HUES48 (cell line): ENCODE data around the gene IQCB1.
A peak's percentile ranks its signal among the peaks of the same experiment; 100 is the strongest.

Source experiments
- H3K27ac ChIP-seq: one replicate; pipeline ENCODE4 v1.7.0; 2013; ENCODE audit warnings: low read depth, low read length, inconsistent platforms
- H3K27me3 ChIP-seq: 2 replicates; pipeline ENCODE4 v1.6.1; 2013; ENCODE audit warnings: mild to moderate bottlenecking, low read length; ENCODE audit not compliant: control insufficient read depth, insufficient read depth
- H3K36me3 ChIP-seq: 2 replicates; pipeline ENCODE4 v1.6.1; 2013; ENCODE audit warnings: low read length; ENCODE audit not compliant: control insufficient read depth, insufficient read depth
- H3K4me1 ChIP-seq: 2 replicates; pipeline ENCODE4 v1.6.1; 2013; ENCODE audit warnings: mild to moderate bottlenecking, low read length; ENCODE audit not compliant: control insufficient read depth, insufficient read depth
- H3K4me3 ChIP-seq: 2 replicates; pipeline ENCODE4 v1.5.1; 2013; ENCODE audit warnings: mild to moderate bottlenecking, low read depth, low read length
- H3K9ac ChIP-seq: 2 replicates; pipeline ENCODE4 v1.6.1; 2013; ENCODE audit warnings: mild to moderate bottlenecking, low read depth, low read length, moderate library complexity
- H3K9me3 ChIP-seq: 2 replicates; pipeline ENCODE4 v1.6.1; 2013; ENCODE audit warnings: low read length; ENCODE audit not compliant: control insufficient read depth, insufficient read depth

The IQCB1 gene

DNA sequence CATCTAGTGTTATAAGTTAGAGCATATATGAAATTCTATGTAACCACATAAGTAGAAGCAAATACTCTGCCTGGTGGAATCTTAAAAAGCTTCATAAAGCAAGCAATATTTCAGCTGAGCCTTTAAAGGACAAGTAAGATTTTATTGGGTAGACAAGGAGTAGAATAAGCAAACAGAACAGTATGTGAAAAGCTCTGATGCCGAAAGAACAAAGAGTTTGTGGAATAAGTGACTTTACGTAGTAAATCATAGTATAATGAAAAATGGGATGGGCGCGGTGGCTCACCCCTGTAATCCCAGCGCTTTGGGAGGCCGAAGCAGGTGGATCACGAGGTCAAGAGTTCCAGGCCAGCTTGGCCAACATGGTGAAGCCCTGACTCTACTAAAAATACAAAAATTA, 10.0 kb upstream of the IQCB1 start:
- Histone ChIP-seq H3K9ac (no peak overlapping the region), H3K36me3 (no peaks in the 10 kb centered on the region), H3K9me3 (no peaks in the 10 kb centered on the region), H3K4me3 (no peak overlapping the region), H3K4me1 (no peaks in the 10 kb centered on the region), H3K27ac (no peak overlapping the region), H3K27me3 (no peaks in the 10 kb centered on the region)

DNA sequence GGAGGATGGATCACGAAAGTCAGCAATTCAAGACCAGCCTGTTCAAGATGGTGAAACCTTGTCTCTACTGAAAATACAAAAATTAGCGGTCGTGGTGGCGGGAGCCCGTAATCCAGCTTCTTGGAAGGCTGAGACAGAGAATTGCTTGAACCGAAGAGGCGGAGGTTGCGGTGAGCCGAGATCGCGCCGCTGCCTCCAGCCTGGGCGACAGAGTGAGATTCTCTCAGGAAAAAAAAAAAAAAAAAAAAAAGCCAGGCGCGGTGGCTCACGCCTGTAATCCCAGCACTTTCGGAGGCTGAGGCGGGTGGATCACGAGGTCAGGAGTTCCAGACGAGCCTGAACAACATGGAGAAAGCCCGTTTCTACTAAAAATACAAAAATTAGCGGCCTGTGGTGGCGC, 5.1 kb upstream of the IQCB1 start:
- Histone ChIP-seq H3K27me3 (peaks cover 10% of the 10 kb centered on the region), H3K4me3 (no peak overlapping the region), H3K4me1 (no peaks in the 10 kb centered on the region; the same call in 1 of the 2 replicates), H3K27ac (no peak overlapping the region), H3K9ac (no peak overlapping the region), H3K9me3 (no peaks in the 10 kb centered on the region), H3K36me3 (no peaks in the 10 kb centered on the region)

DNA sequence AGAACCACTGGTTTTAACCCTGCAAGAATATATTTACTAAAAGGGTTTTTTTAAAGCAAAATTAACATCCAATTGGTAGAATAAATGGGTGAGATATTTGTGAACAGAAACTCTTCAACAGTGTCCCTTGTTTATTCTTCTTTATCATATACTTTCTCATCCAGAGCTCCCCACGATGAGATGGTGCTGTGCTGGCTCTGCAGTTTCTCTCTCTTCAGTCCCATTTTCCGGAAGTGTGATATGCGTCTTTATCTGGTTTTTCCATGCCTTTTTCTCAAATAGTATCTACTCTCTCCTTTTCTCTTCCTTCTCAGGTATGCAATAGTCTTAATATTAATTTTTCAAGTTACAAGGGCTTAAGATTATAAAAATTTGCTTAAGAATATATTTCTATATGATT, 1.6 kb upstream of the IQCB1 start:
- Histone ChIP-seq H3K27ac (no peak overlapping the region), H3K9ac (no peak overlapping the region), H3K36me3 (peaks cover 18% of the 10 kb centered on the region), H3K27me3 (peaks cover 10% of the 10 kb centered on the region), H3K4me3 (no peak overlapping the region), H3K9me3 (no peaks in the 10 kb centered on the region), H3K4me1 (peaks cover 4% of the 10 kb centered on the region; the same call in 1 of the 2 replicates)

DNA sequence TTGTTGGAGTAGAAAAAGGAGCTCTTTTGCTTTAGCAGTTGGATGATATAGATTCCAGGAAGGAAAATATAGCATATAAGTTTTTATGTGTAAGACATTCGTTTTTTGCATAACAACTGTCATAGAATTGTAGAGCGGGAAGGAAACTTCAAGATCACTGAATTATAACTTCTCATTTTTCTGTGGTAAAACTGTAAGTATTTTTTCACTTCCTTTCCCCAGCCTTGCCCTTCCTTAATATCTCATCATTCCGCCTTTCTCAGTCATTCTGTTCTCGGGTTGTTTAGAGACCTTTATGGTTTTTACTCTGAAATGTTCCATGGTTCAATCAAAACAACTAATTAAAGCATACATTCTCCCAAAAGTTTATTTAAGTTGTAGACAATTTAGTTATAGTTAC, 1.2 kb upstream of the IQCB1 start:
- no peaks in the 10 kb centered on the region for H3K9me3 ChIP-seq
- no peak overlapping the region for H3K9ac ChIP-seq
- peaks cover 4% of the 10 kb centered on the region; the same call in 1 of the 2 replicates for H3K4me1 ChIP-seq
- peaks cover 19% of the 10 kb centered on the region for H3K36me3 ChIP-seq
- peak overlapping the region; percentile 86 for H3K4me3 ChIP-seq
- H3K27ac ChIP-seq, result no peak overlapping the region
- H3K27me3 ChIP-seq, result peaks cover 10% of the 10 kb centered on the region

DNA sequence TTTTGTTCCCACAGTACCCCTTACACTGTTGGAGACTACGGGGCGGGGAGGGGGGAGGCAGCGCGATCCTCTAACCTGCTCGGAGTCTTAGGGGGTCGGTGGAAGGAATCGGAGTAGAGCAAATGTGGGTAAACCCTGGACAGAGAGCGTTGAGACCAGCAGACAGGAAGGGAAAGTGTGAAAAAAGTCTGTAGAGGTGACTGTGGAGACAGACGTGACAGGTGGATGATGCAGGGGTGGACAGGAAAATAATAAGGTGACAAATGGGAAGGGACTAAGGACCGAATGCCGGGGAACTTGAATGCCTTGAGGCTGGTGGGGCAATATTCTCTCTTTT, 573 bp upstream of the IQCB1 start:
- H3K4me1 ChIP-seq, result peaks cover 4% of the 10 kb centered on the region; the same call in 1 of the 2 replicates
- no peak overlapping the region for H3K27ac ChIP-seq
- peaks cover 22% of the 10 kb centered on the region for H3K36me3 ChIP-seq
- no peaks in the 10 kb centered on the region for H3K9me3 ChIP-seq
- peak overlapping the region; percentile 36; the same call in 1 of the 2 replicates for H3K9ac ChIP-seq
- H3K27me3 ChIP-seq, result peaks cover 10% of the 10 kb centered on the region
- H3K4me3 ChIP-seq, result peak overlapping the region; percentile 86

DNA sequence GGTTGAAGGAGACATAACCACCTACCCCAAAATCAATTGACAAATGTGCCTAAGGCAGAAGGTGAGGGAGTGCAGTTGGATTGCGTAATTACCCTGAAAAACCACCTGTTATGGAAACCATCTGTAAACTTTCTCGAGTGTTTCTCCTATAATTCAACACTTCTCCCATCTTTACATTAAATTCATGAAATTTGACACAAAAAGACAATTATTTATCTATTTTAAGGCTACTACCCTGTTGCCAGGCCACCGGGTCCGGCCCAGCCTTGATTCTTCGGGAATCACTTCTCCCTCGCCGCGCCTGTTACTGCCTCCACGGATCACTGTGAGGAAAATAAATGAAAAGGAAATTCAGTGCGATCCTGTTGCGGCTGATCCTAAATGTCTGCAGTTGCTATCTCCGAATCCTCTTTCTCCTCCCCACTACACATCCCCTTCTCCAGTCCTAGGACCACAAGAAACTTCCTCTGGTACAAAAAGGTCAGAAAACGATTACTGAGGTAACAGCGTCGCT, 646 bp downstream of the IQCB1 start:
- Histone ChIP-seq H3K27ac (peak overlapping the region; percentile 53), H3K4me3 (peak overlapping the region; percentile 86), H3K27me3 (peaks cover 10% of the 10 kb centered on the region), H3K9ac (peak overlapping the region; percentile 88), H3K9me3 (no peaks in the 10 kb centered on the region), H3K36me3 (peaks cover 22% of the 10 kb centered on the region), H3K4me1 (peaks cover 4% of the 10 kb centered on the region; the same call in 1 of the 2 replicates)

DNA sequence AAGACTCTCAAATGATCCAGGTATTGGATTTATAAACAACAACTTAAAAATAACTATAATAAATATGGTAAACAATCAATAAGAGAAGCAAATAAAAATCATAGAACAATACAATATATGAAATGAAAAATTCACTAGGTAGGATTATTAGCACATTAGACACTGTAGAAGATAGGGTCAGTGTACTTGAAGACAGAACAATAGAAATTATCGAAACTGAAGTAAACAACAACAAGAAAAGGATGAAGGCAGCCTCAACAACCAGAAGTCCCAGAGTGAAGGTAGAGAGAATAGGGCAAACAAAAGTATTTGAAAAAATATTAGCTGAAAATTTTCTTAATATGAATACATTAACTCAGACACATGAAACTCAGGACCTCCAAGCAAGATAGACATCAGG, 11.9 kb downstream of the IQCB1 start:
- no peaks in the 10 kb centered on the region for H3K4me1 ChIP-seq
- H3K9ac ChIP-seq, result no peak overlapping the region
- no peak overlapping the region for H3K4me3 ChIP-seq
- H3K9me3 ChIP-seq, result no peaks in the 10 kb centered on the region
- H3K27me3 ChIP-seq, result no peaks in the 10 kb centered on the region
- no peak overlapping the region for H3K27ac ChIP-seq
- peaks cover 85% of the 10 kb centered on the region for H3K36me3 ChIP-seq

DNA sequence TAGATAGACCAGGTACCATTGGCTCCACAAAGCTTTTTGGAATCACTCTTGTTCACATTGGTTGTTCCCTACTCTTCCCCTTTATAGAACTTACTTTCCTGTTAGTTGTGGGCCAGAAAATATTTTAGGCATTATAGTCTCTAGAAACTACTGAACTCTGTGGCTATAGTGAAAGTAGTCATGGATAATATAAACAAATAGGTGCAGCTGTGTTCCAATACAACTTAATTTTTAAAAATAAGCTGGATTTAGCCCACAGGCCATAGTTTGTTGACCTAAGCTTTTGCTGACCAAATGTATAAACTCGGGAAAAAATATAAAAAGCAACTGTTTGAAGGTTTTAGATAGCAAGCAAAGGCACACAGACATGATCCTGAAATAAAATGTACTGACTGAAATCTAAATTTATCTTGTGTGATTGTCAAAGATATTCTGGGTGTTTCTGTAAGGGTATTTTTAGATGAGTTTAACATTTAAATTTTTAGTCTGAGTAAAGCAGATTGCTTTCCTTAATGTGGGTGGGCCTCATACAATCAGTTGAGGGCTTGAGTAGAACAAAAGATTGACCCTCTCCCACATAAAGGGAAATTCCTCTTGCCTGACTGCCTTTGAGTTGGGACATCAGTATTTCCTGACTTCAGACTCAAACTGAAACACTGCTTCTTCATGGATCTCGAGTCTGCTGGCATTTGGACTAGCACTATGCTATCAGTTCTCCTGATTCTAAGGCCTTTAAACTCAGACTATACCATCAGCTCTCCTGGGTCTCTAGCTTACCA, 13.2 kb downstream of the IQCB1 start:
- Histone ChIP-seq H3K9me3 (no peaks in the 10 kb centered on the region), H3K4me3 (no peak overlapping the region), H3K4me1 (no peaks in the 10 kb centered on the region), H3K27ac (no peak overlapping the region), H3K9ac (no peak overlapping the region), H3K36me3 (peaks cover 81% of the 10 kb centered on the region), H3K27me3 (no peaks in the 10 kb centered on the region)

DNA sequence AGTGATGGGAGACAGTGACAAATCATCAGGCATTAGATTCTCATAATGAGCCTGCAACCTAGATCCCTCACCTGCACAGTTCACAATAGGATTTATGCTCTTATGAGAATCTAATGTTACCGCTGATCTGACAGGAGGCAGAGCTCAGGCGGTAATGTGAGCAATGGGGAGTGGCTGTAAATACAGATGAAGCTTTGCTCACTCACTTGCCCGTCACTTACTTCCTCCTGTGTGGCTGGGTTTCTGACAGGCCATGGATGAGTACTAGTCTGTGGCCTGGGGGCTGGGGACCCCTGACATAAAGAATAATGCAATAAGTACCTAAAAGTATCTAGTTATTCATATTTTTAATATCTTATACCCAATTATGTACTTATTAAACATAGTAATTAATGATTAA, 15.6 kb downstream of the IQCB1 start:
- no peaks in the 10 kb centered on the region for H3K27me3 ChIP-seq
- H3K4me3 ChIP-seq, result no peak overlapping the region
- H3K4me1 ChIP-seq, result no peaks in the 10 kb centered on the region
- peaks cover 60% of the 10 kb centered on the region for H3K36me3 ChIP-seq
- no peaks in the 10 kb centered on the region for H3K9me3 ChIP-seq
- H3K9ac ChIP-seq, result no peak overlapping the region
- H3K27ac ChIP-seq, result no peak overlapping the region

DNA sequence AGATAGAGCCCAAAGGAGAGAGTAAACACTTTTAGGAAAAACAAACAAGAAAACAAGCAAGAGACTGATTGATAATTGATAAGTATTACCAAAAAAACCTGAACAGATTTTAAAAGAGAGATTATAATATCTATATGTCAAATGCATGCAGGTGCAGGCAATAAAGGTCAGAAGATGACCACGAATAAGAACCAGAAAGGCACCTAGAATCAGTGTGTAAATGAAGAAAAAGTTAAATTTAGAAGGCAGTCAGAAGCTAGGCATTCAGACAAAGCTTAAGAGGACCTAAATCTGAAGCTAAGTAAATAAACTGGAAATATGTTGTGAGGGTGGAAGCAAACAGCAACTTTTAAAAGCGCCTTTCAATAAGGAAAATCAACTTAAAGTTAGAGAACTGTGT, 16.3 kb downstream of the IQCB1 start:
- Histone ChIP-seq H3K4me1 (no peaks in the 10 kb centered on the region), H3K4me3 (no peak overlapping the region), H3K9ac (no peak overlapping the region), H3K9me3 (no peaks in the 10 kb centered on the region), H3K27me3 (no peaks in the 10 kb centered on the region), H3K36me3 (peaks cover 53% of the 10 kb centered on the region), H3K27ac (no peak overlapping the region)

DNA sequence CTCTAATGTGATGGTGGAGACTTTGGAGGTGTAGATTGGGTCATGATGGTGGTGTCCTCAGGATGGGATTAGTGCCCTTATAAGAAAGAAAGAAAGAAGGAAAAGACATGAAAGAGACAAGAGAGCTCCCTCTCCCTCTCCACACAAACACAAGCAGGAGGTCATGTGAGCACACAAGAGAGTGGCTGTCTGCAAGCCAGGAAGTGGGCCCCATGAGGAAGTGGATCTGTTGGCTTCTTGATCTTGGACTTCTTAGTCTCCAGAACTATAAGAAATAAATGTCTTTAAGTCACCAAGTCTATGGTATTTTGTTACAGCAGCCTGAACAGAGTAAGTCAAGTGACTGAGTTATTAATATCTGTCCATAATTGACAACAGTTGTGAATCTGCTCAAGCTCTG, 17.1 kb downstream of the IQCB1 start:
- Histone ChIP-seq H3K4me3 (no peak overlapping the region), H3K9me3 (no peaks in the 10 kb centered on the region), H3K9ac (no peak overlapping the region), H3K36me3 (peaks cover 45% of the 10 kb centered on the region), H3K27me3 (no peaks in the 10 kb centered on the region), H3K4me1 (no peaks in the 10 kb centered on the region), H3K27ac (no peak overlapping the region)
